PC-3 (cell line): Measurements from ENCODE around the gene LNX2.

Source experiments
- CTCF ChIP-seq: fragments of 300-600 bp; sonication (generic); conservative IDR thresholded peaks from 2 replicates; pipeline ENCODE4 v1.5.1; 2017; ENCODE audit warnings: antibody characterized with exemption, low read depth, mild to moderate bottlenecking, low read length
- EZH2 ChIP-seq: fragments of 300-600 bp; sonication (generic); IDR thresholded peaks from one replicate; pipeline ENCODE4 v1.6.1; 2017; ENCODE audit warnings: antibody characterized with exemption, mild to moderate bottlenecking, low read length; ENCODE audit not compliant: unreplicated experiment

GRCh38 chr13:27654059-27654458, 33.7 kb upstream of the LNX2 start:
- TF ChIP-seq CTCF (no peak), EZH2 (no peak)
